Astrocyte of the cerebellum (primary cell): Measurements from ENCODE around the gene FREM1.

Experiments used
- DNase-seq: peaks from one replicate; pipeline ENCODE4 v3.0.0-alpha.2; 2011; ENCODE audit warnings: low read depth
- H3K4me3 ChIP-seq: 2 replicates; pipeline ENCODE4 v1.5.1; 2011; ENCODE audit warnings: mild to moderate bottlenecking, low read depth, low read length, moderate library complexity
- CTCF ChIP-seq: IDR thresholded peaks from 2 replicates; pipeline ENCODE4 v1.5.1; 2012; ENCODE audit warnings: low read length, low read depth, moderate library complexity, mild to moderate bottlenecking; ENCODE audit errors: missing control alignments
- in situ Hi-C: cut with HindIII; loops from 2 replicates; pipeline ENCODE4 v1.10.0; 2017; ENCODE audit warnings: low sequenced_read_pairs

Gene FREM1

GRCh38 chr9:14686168-14686567 lies 224.1 kb downstream of the FREM1 start:
- no peak for TF ChIP-seq CTCF
- H3K4me3 ChIP-seq, result no peak overlapping the region
- no peak for DNase-seq
- in situ Hi-C loops, result no loop called here
